ENCODE data around the gene CARD8.

The CARD8 gene

GRCh38 chr19:48196933-48197665, 58.6 kb downstream of the CARD8 start:
- TF ChIP-seq, protein P1, sequence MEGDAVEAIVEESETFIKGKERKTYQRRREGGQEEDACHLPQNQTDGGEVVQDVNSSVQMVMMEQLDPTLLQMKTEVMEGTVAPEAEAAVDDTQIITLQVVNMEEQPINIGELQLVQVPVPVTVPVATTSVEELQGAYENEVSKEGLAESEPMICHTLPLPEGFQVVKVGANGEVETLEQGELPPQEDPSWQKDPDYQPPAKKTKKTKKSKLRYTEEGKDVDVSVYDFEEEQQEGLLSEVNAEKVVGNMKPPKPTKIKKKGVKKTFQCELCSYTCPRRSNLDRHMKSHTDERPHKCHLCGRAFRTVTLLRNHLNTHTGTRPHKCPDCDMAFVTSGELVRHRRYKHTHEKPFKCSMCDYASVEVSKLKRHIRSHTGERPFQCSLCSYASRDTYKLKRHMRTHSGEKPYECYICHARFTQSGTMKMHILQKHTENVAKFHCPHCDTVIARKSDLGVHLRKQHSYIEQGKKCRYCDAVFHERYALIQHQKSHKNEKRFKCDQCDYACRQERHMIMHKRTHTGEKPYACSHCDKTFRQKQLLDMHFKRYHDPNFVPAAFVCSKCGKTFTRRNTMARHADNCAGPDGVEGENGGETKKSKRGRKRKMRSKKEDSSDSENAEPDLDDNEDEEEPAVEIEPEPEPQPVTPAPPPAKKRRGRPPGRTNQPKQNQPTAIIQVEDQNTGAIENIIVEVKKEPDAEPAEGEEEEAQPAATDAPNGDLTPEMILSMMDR (IDR thresholded peaks at IDR 0.05; ENCODE audit: extremely low read depth, missing control alignments), result no peak
- DNase-seq (ENCODE audit: low spot score), result no peak

- no peak for DNase-seq (ENCODE audit: low spot score)
- TF ChIP-seq, protein P1 (IDR thresholded peaks at IDR 0.05; ENCODE audit: extremely low read depth, missing control alignments), result no peak
Measured at GRCh38 chr19:48196321-48196763, 59.4 kb downstream of the CARD8 start.

DNA sequence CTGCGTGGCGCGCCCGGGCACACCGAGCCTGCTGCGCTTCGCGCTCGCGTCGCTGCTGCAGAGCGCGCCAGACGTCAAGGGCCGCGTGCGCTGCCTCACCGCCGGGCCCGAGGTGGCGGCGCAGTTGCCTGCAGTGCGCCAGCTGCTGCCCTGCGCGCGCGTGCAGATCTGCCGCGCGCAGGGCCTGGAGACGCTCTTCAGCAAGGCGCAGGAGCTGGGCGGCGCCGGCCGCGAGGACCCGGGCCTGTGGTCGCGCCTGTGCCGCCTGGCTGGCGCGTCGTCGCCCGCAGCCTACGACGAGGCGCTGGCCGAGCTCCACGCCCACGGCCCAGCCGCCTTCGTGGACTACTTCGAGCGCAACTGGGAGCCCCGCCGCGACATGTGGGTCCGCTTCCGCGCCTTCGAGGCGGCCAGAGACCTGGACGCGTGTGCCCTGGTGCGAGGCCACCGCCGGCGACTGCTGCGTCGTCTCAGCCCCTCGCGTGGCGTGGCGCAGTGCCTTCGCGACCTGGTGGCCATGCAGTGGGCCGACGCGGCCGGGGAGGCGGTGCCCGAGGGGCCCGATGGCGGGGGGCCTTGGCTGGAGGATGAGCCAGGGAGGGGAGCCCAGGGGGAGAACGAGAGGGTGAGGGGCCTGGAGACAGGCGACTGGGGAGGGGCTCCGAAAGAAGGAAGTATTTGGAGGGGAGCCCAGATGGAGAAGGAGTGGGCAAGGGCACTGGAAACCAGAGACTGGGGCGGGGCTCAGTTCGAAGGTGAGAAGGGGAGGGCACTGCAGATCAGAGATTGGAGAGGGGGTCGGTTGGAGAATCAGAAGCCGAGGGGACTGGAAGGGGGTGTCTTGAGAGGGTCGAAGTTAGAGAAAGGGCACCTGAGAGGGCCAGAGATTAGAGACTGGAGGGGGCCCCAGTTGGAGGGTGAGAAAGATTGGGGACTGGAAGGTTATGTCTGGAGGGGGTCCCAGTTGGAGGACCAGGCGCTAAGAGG, 60.6 kb downstream of the CARD8 start:
- TF ChIP-seq, protein P1 (IDR thresholded peaks at IDR 0.05; ENCODE audit: extremely low read depth, missing control alignments), result no peak
- no peak for DNase-seq (ENCODE audit: low spot score)

DNA sequence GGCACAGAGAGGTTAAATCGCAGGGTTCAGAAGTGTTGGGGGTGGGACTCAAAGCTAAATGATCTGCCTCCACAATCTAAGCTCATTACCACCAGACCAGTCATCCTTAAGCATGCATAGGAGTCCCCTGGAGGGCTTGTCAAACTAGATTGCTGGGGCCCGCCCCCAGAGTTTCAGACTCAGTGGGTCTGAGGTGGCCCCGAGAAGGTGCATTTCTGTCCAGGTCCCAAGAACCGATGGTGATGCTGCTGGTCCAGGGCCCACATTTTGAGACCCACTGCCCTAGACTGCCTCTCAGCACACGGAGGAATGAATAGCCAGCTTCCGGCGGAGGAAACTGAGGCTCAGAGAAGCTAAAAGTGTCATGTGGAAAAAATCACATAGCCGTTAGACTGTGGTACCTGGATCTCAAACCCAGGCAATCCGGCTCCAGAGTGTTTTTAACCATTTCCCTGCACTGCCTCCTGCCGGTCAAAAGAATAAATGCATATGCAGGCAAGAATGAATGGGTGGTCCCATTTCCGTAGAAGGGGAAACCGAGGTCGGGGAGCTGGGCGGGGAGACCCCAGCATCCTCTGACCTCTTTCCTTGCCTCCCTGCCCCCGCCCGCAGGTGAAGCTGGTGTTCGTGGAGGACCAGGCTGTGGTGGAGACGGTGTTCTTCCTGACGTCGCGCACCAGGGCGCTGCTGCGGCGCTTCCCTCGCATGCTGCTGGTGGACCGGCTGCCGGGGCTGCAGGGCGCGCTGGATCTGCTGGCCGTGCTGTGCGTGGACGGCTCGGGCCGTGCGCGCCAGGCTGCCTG, 61.5 kb downstream of the CARD8 start:
- TF ChIP-seq, protein P1 (IDR thresholded peaks at IDR 0.05; ENCODE audit: extremely low read depth, missing control alignments), result peak; percentile 27
- DNase-seq (ENCODE audit: low spot score), result peak; percentile 80

DNA sequence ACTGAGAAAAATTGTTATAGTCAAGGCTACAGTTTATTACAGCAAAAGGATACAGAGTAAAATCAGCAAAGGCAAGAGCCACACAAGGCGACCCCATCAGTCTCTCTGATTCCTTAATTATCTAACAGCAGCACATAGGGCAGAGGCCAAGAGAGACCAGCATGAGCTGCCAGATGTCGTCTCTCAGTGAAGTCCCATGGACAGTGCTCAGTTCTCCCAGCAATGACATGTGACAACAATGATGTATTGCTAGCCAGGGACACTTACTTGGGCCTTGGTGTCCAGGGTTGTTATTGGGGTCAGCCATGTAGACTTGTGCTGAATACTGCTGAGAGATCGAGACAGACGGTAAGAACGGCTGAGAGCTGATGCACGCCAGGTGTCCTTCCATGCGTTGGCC, 63.0 kb downstream of the CARD8 start:
- DNase-seq (ENCODE audit: low spot score), result no peak
- TF ChIP-seq, protein P1 (IDR thresholded peaks at IDR 0.05; ENCODE audit: extremely low read depth, missing control alignments), result no peak

DNA sequence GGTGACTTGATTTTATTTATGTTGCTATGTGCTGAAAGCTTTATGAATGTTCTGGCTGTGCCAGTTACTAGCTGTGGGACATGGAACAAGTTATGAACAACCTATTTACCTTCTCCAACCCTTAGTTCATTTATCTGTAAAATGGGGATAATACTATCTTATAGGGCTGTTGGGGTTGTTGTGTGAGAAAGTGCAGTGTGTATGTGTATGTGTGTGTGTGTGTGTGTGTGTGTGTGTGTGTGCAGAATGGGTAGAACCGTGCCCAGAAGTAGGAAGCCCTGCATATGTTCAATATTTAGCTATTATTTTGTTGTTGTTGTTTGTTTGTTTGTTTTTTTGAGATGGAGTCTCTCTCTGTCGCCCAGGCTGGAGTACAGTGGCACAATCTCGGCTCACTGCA, 64.8 kb downstream of the CARD8 start:
- DNase-seq (ENCODE audit: low spot score), result no peak
- TF ChIP-seq, protein P1 (IDR thresholded peaks at IDR 0.05; ENCODE audit: extremely low read depth, missing control alignments), result no peak

All from GM20000 (cell line).